HG03558 (cell line): Measurements from ENCODE around the gene WFIKKN2.
A peak's percentile ranks its signal among the peaks of the same experiment; 100 is the strongest.
"Not testable (repeated sequence)": the region's sequence is repeated elsewhere in the genome, so short reads cannot be mapped to it uniquely, and the experiment has no call there.

Source experiments
- ATAC-seq: cut with Tn5 transposase; IDR thresholded peaks from one replicate; pipeline ENCODE4 v1.9.1; 2021; ENCODE audit warnings: moderate number of reproducible peaks; ENCODE audit not compliant: unreplicated experiment; ENCODE audit errors: extremely low read depth

The WFIKKN2 gene

GRCh38 chr17:50848039-50848438, 12.7 kb downstream of the WFIKKN2 start:
- no peak for ATAC-seq

- no peak for ATAC-seq
Observed at GRCh38 chr17:50848711-50849110, 13.3 kb downstream of the WFIKKN2 start.

DNA sequence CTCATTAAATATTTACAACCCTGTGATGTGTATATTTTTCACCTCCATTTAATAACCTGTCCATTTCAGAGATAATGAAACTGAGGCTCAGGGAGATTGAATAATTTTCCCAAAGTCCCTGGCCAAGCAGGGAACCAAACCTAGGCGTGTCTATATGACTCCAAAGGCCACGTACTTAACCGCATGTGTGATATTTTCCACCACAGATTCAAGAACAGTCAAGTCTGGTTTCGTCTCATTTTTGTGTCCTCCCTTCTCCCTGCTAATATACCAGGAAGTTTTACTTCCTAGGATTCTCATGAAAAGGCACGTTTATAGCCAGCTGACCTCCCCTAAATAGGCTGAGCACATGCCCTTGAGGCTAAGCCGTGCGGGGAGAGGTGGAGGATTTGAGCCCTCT, 15.3 kb downstream of the WFIKKN2 start:
- no peak for ATAC-seq

- no peak for ATAC-seq
Observed at GRCh38 chr17:50853015-50853615, 17.7 kb downstream of the WFIKKN2 start.

- ATAC-seq: no peak
Observed at GRCh38 chr17:50853781-50854180, 18.4 kb downstream of the WFIKKN2 start.

GRCh38 chr17:50855708-50856330, 20.4 kb downstream of the WFIKKN2 start:
- ATAC-seq: no peak

DNA sequence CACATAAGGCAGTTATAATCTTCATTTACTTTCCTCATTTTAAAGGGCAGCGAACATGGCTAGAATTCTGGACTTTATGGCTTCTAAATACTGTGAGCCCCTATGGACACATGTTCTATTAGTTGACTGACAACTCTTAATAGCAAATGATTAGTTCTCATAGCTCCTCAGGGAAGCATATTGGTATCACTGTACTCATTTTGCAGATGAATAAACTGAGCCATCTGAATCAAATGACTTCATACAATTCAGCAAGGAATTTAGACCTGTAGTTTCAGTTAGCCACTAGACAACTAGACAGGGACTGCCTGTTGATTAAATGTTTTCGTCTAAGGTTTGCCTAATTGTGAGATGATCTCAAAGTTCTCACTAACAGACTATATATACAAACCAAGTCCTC, 21.0 kb downstream of the WFIKKN2 start:
- no peak for ATAC-seq

DNA sequence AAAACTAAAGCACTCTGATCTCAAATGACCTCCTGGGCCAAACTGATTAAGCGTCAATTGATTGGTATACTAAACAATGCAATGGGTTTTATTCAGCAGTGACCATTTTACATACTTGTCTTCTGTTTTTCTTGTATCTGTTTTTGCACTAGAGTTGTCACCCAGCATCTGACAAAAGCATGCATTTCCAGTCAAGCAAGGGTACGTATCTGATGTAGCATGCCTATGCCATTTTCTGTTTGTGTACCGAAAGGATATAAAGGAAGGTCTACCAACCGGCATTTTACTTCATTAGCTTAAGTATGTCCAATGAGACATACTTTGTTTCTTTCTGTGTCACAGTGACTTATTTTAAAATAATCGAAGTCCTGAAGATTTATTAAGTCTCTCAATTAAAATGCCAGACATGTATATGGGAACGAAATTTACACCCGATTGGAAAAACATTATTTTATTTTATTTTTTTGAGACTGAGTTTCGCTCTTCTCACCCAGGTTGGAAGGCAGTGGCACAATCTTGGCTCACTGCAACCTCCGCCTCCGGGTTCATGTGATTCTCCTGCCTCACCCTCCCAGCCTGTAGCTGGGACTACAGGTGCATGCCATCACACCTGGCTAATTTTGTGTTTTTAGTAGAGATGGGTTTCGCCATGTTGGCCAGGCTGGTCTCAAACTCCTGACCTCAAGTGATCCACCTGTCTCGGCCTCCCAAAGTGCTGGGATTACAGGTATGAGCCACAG, 23.3 kb downstream of the WFIKKN2 start:
- no peak for ATAC-seq

- ATAC-seq: not testable (repeated sequence)
Observed at GRCh38 chr17:50859727-50860126, 24.3 kb downstream of the WFIKKN2 start.

DNA sequence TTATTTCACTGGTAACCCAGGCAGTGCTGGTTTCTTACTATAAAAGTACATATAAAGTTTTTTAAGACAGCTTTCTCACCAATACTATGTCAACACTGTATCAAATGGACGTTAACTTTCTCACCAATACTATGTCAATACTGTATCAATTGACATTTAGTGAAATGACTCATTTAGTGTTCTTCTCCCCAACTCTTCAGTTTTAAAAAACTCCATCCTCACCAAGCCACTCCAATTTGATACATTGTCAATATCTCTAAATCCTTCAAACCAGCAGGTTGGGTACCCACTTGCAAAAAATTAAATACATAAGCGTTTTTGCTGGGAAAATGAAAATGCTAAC, 25.9 kb downstream of the WFIKKN2 start:
- ATAC-seq: no peak

DNA sequence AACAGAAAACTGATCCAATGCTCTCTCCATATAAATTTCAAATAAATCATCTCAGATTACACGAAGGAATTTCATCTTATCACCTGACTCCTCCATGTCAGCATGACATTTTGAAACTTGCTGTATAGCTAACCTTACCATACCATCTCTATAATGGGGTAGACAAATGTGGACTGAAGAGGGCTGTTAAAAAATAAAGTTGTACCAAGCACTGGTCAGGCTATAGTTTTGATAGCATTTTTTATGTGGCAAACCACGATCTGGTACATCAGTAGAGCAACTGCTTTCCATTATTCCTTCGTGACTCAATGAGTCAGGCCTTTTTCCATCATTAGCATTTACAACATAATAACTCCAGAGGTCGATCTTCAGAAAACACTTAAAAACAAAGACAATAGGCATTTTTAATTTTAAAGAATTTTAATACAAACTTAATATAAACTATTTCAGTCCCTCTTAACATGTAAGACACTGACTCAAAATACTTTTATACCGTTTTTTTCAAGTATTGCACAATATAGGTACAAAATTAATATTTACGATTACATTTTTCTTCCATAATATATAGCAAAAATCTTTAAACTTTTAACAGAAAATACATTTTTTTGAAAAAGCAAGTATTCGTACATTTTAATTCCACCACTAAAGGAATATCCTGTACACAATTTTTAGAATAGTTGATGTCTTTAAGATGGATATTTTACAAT, 26.6 kb downstream of the WFIKKN2 start:
- no peak for ATAC-seq

- ATAC-seq: no peak
Observed at GRCh38 chr17:50863221-50863843, 27.9 kb downstream of the WFIKKN2 start.

DNA sequence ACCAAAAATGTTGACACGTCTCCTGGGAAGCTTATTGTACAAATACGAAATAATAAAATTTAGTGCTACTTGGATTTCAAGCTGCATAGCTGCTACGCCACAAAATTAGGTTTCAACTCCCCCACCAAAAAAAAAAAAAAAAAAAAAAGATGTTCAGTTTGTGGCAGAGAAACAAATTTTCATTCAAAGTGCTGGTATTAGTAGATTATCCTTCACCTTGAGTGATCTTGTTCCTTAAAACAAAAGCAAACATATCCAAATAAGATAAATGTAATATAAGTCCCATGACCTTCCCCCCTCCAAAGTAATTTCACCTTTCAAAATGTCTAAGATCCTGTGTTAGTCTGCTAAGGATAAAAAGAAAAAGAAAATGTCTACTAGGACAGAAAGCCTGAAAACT, 28.5 kb downstream of the WFIKKN2 start:
- ATAC-seq: no peak

DNA sequence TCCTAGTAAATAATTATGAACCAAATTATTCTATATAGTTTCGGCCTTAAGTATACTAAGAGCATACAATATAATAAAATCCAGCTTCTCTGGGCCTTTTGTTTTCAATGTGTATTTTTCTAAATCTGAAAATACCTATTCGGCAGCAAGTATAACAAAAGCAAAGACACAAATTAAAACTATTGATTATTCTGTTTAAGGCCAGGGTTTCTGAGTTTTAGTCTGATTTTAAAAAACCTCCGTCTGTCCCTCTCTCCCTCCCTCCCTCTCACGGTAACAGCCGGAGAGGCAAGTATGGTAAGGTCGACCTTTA, 29.3 kb downstream of the WFIKKN2 start:
- no peak for ATAC-seq

- ATAC-seq: no peak
Observed at GRCh38 chr17:50865060-50865867, 29.9 kb downstream of the WFIKKN2 start.

GRCh38 chr17:50865868-50866260, 30.5 kb downstream of the WFIKKN2 start:
- peak; percentile 3 for ATAC-seq

GRCh38 chr17:50866261-50866949, 31.0 kb downstream of the WFIKKN2 start, which contains the start of gene TOB1:
Gene TOB1 (minus strand): TSS chr17:50866354. CDS start chr17:50864017, 2,337 bp downstream.
- peak; percentile 54 for ATAC-seq

GRCh38 chr17:50866950-50867362, 31.6 kb downstream of the WFIKKN2 start:
- ATAC-seq: no peak

- no peak for ATAC-seq
Observed at GRCh38 chr17:50867363-50868139, 32.2 kb downstream of the WFIKKN2 start.
